GM21528 (cell line): ENCODE measurements around the gene TGM2.

ENCODE experiments used
- ATAC-seq: cut with Tn5 transposase; IDR thresholded peaks from one replicate; pipeline ENCODE4 v1.9.1; 2021; ENCODE audit warnings: mild to moderate bottlenecking, moderate library complexity; ENCODE audit not compliant: unreplicated experiment, low FRiP score

The TGM2 gene

DNA sequence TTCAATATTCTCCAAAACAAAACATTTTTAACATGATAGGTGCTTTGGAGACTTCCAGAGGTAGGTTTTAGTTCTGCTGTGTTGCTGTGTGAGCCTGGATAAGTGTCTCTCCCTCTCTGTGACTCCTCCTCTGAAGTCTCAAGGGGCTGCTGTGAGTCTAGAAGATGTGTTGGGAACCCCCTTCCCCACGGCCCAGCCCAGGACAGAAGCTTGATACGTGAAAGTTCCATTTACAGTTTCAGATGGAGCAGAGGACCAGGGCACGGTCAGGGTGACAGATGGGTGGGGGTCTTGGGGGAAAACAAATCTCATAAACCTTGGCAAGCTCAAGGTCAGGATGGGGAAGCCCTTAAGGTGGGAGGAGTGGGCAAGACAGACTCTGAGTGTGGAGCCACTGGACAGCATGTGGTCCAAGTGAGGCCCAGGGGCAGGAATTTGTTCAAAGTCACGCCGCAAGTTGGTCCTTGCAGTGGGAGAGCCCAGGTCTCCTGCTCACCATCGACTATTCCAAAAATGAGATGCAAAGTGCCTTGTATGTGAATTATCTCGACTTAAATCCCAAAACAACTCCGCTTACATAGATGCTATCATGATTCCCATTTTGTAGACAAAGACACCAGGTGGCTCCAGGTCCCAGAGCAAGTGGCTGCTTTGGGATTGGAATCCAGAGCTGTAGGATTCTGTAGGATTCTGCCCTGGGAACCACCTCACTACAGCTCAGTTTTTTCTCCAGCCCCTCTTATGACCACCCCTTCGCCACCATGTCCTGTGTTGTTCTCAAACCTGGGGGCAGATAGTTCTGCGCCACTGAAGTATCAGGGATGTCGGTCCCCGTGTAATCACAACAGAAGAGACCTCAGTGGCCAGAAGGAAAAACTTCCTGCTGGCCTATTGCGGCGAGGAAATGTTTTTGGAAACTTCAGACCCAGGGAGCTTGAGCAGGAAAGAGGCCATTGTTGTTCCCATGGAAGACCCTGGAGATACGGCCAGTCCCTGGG lies 1.9 kb downstream of the TGM2 start:
- ATAC-seq, result no peak

- ATAC-seq, result no peak
Observed at GRCh38 chr20:38162149-38162548, 2.9 kb downstream of the TGM2 start.

DNA sequence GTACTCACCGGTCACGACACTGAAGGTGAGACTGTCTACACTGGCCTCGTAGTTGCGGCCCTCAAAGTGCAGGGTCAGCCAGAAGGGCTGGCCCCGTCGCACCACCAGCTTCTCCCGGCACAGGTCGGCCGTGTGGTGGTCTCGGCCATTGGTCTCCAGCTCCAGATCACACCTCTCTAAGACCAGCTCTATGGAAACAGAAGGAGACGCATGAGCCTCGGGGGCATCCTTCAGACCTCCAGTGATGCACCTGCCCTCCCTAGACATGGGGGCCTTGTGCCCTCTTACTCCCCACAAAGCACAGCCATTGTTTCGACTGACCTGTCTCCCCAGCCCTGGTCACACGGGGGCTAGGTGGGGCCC lies 3.7 kb downstream of the TGM2 start:
- no peak for ATAC-seq

- no peak for ATAC-seq
Observed at GRCh38 chr20:38159957-38160756, 4.9 kb downstream of the TGM2 start.

- no peak for ATAC-seq
Observed at GRCh38 chr20:38159566-38159956, 5.5 kb downstream of the TGM2 start.

- no peak for ATAC-seq
Observed at GRCh38 chr20:38158701-38159351, 6.2 kb downstream of the TGM2 start.

GRCh38 chr20:38157635-38158495 lies 7.2 kb downstream of the TGM2 start:
- no peak for ATAC-seq

DNA sequence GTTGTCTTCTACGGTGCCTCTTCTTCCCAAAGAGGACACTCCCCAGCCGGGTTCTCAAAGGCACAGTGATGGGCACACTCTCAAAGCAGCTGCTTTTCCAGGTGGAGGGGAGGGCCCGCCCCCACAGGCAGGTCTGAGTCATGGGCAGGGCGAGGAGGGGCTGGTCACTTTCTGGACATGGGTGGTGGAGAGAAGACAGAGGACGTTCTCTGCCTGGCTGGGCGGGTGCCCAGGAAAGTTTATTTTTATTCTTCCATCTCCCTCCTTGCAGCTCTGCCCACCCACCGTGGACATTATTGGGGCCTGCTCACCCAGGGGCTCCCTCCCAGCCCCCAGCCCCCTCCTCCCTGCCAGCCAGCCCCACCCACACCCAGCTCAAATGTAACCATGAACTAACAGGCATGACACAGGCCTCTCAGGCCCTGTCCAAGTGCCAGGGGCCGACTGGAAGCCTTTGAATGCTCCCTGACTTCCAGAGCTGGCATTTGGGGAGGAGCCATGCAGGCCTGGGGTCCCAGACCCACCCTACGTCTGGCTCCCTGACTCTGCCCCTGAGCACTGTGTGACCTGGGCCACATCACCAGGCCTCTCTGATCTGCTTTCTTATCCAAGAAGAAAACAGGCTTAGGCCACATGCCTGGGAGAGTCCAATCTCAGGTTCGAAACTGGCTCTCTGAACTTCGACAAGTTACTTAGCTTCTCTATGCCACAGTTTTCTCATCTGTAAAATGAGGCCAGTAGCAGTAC lies 8.0 kb downstream of the TGM2 start:
- no peak for ATAC-seq

DNA sequence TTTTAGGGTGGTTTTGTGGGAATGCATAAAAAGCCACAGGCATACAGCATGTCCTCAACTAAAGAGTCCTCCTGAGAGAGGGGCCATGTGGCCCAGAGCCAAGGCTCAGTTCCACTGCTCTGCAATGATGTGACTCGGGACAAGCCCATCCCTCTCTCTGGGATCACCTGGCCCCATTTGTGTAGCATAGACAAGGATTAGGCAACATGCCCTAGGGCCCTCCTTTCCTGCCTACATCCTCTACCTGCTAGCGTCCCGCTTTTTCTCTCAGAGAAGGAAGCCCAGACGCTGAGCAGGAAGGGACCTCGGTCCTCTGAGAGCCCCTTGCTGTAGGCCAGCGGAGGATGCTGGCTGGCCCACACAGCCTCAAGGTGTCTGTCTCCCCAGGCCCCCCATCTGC lies 8.8 kb downstream of the TGM2 start:
- ATAC-seq, result no peak

DNA sequence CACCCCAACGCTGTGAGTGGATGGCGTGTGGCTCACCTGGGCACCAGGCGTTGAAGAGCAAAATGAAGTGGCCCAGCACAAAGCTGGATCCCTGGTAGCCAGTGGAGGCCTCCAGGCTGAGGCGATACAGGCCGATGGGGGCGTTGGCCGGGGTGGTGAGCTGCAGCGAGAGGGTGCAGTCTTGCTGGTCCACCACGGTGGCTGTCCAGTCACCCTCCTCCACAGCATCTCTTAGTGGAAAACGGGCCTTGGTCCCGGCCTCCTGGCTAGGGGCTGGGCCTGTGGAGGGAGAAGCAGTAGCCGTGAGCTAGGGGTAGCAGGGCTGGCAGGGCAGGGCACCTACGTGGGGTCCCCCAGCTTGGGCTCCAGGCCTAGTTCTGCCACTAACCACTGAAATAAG lies 9.3 kb downstream of the TGM2 start:
- no peak for ATAC-seq

GRCh38 chr20:38153401-38153800 lies 11.7 kb downstream of the TGM2 start:
- ATAC-seq, result no peak

- no peak for ATAC-seq
Observed at GRCh38 chr20:38152621-38153221, 12.3 kb downstream of the TGM2 start.

DNA sequence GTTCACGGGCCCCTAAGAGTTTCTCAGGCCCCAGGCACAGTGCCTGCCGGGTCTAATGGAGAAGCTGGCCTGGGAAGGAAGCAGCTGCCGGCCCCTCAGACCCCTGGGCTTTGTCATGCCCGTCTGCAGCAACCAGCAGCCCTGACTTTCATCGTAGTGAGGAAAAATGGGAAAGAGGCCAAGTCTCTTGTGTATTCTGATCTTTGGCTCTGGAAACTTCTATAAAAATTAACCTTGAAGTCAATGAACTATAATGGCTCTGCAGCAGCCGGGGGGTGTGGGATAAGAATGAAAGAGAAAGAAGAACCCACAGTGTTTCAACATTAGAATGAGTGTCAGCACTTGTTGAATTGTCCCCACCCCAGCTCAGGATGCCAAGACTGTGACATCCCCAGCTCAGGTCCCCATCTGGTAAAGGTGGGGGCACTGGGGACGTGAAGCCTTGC lies 12.9 kb downstream of the TGM2 start:
- ATAC-seq, result no peak

GRCh38 chr20:38151455-38151854 lies 13.6 kb downstream of the TGM2 start:
- ATAC-seq, result no peak

DNA sequence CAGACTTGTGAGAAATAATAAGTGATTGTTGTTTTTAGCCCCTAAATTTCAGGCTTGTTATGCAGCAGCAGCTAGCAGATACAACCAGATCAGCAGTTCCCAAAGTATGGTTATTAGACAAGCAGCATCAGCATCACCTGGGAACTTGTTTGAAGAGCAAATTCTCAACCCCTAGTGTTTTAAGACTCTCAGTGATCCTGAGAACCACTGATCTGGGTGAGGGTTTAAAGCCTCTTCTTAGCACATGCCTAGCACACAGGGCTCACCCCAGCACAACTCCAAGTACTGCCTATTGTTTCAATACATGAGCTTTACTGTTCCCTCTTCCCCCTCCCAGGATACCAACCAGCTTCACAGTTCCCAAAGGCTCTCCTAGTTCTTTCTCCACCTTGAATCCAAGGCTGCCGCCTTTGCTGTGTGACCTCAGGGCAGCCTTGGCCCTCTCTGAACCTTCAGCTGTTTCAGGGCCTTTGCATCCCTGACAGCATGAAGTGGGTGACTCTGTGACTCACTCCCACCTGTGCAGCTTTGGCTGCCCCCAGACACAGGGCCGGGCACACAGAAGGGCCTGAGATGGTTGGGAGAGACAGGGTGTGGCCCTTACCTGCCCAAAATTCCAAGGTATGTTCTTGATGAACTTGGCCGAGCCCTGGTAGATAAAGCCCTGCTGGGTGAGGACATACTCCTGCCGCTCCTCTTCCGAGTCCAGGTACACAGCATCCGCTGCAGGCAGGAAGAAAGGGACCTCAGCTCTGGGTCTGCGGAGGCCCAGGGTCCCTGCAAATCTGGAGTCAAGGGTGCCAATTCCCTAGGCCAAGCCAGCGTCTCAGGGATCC lies 14.5 kb downstream of the TGM2 start:
- ATAC-seq, result no peak

GRCh38 chr20:38148328-38149102 lies 16.6 kb downstream of the TGM2 start:
- ATAC-seq, result no peak

GRCh38 chr20:38147751-38148150 lies 17.3 kb downstream of the TGM2 start:
- ATAC-seq, result no peak
